Testis (tissue), 3 donors: ENCODE data around the gene C11orf91. TPM values are rescaled to one million over a fixed set of nuclear protein-coding genes. Genes with fewer than 3 reads are reported as not detected.

Experiments
- DNase-seq: peaks from one replicate; pipeline ENCODE4 v3.0.0-alpha.2; 2019
- H3K27ac ChIP-seq, 2 donors: fragments of 200-600 bp; sonication (generic); one replicate each; pipeline ENCODE4 v1.5.1; 2019
- H3K27me3 ChIP-seq: fragments of 200-600 bp; sonication (generic); one replicate; pipeline ENCODE4 v1.5.1; 2019
- H3K36me3 ChIP-seq: fragments of 200-600 bp; sonication (generic); one replicate; pipeline ENCODE4 v1.5.1; 2017; ENCODE audit warnings: low read depth; ENCODE audit errors: missing control alignments
- H3K4me1 ChIP-seq: fragments of 200-600 bp; sonication (generic); one replicate; pipeline ENCODE4 v1.5.1; 2019
- H3K4me3 ChIP-seq, 2 donors: fragments of 200-600 bp; sonication (generic); one replicate each; pipeline ENCODE4 v1.5.1; 2017 to 2019
- H3K9me3 ChIP-seq: fragments of 200-600 bp; sonication (generic); one replicate; pipeline ENCODE4 v1.5.1; 2017
- CTCF ChIP-seq, 3 experiments: fragments of 450-650 bp in 2 of 3; fragments of 200-600 bp in 1 of 3; sonication (generic) in 1 of 3; IDR thresholded peaks; one replicate each; pipeline ENCODE4 v1.5.1; 2016 to 2019; ENCODE audit warnings: antibody characterized with exemption in 3 of 3, mild to moderate bottlenecking in 2 of 3, moderate library complexity in 1 of 3
- POLR2A ChIP-seq: fragments of 450-650 bp; IDR thresholded peaks from one replicate; pipeline ENCODE4 v1.6.1; 2017; ENCODE audit warnings: antibody characterized with exemption, mild to moderate bottlenecking, moderate library complexity
- WGBS, 2 donors: methylation state at CpG; one replicate each; pipeline ENCODE4 v1.1.5; 2018; 5-methylcytosine and 5-hydroxymethylcytosine counted together
- intact Hi-C: fragments of 100-400 bp; cut with DNase I; formaldehyde crosslinking; loops from one replicate; pipeline ENCODE4 v1.15.1; 2023; ENCODE audit warnings: low total_unique reads
- polyA plus RNA-seq: library from polyadenylated mRNA; stranded (reverse); fragments of 350-450 nt; fragmentation: Illumina TruSeq; extraction: RNeasy Lipid Tissue Mini Kit (QIAGEN cat#74804); gene quantifications from one replicate; pipeline ENCODE4 v1.2.3, GENCODE V29; 2014; ENCODE audit warnings: low read depth, low replicate concordance; ENCODE audit not compliant: insufficient read depth
- total RNA-seq, 2 donors: library from RNA; depleted of rRNA; stranded (reverse); fragments of >200 nt; gene quantifications; one replicate each; pipeline ENCODE4 v1.2.3, GENCODE V29; 2016

The C11orf91 gene
- total and polyA plus RNA-seq, 3 donors from 2014 or later, result 0.81 to 12.8 TPM; not detected in 1

- no peak overlapping the region for H3K4me3 ChIP-seq
- no peak for TF ChIP-seq CTCF (IDR thresholded peaks at IDR 0.05)
- TF ChIP-seq POLR2A, result no peak
- peaks cover 11% of the 10 kb centered on the region for H3K4me1 ChIP-seq
- H3K36me3 ChIP-seq, result no peaks in the 10 kb centered on the region
- H3K27ac ChIP-seq, result no peak overlapping the region
- 57 to 68% methylated on average over 3 to 4 of the region's 4 CpGs for WGBS, 2 donors
- H3K9me3 ChIP-seq, result no peaks in the 10 kb centered on the region
- intact Hi-C loops, result no loop called here
- H3K27me3 ChIP-seq, result no peaks in the 10 kb centered on the region
- no peak for DNase-seq
These were observed 49.1 kb downstream of the C11orf91 start for GRCh38 chr11:33651555-33651954.

GRCh38 chr11:33649944-33650343 is 50.7 kb downstream of the C11orf91 start:
- Histone ChIP-seq H3K27me3 (no peaks in the 10 kb centered on the region), H3K27ac (no peak overlapping the region), H3K36me3 (no peaks in the 10 kb centered on the region), H3K9me3 (no peaks in the 10 kb centered on the region), H3K4me3 (no peak overlapping the region), H3K4me1 (peaks cover 11% of the 10 kb centered on the region)
- TF ChIP-seq CTCF (IDR thresholded peaks at IDR 0.05) (no peak), POLR2A (no peak)
- 75 to 88% methylated on average over 4 of the region's 4 CpGs for WGBS, 2 donors
- intact Hi-C loops, result no loop called here
- no peak for DNase-seq

Other genes with a start within 250 kb of the C11orf91 start
- gene CD59, start 35.6 kb upstream of the C11orf91 start, total RNA-seq, result 100 to 1,000 TPM; 157 to 230 TPM
- gene CD59, start 35.6 kb upstream of the C11orf91 start, polyA plus RNA-seq, result 343 TPM
- 10 to 100 TPM; 27.2 to 39.3 TPM for gene FBXO3, start 73.7 kb upstream of the C11orf91 start, total RNA-seq
- 44.8 TPM for gene FBXO3, start 73.7 kb upstream of the C11orf91 start, polyA plus RNA-seq
- 1 to 10 TPM; 6.5 to 8.1 TPM for gene LMO2, start 191.2 kb upstream of the C11orf91 start, total RNA-seq
- 18.3 TPM for gene LMO2, start 191.2 kb upstream of the C11orf91 start, polyA plus RNA-seq